HG03175 (cell line): ENCODE measurements around the gene TRIM9.
A peak's percentile ranks its signal among the peaks of the same experiment; 100 is the strongest.
"Not testable (repeated sequence)": the region's sequence is repeated elsewhere in the genome, so short reads cannot be mapped to it uniquely, and the experiment has no call there.

Experiments used
- ATAC-seq: cut with Tn5 transposase; IDR thresholded peaks from one replicate; pipeline ENCODE4 v1.9.1; 2021; ENCODE audit warnings: mild to moderate bottlenecking, moderate library complexity; ENCODE audit not compliant: unreplicated experiment

Gene TRIM9

GRCh38 chr14:50967790-50968189 is 127.1 kb downstream of the TRIM9 start:
- no peak for ATAC-seq

GRCh38 chr14:50967103-50967502 is 127.8 kb downstream of the TRIM9 start:
- no peak for ATAC-seq

DNA sequence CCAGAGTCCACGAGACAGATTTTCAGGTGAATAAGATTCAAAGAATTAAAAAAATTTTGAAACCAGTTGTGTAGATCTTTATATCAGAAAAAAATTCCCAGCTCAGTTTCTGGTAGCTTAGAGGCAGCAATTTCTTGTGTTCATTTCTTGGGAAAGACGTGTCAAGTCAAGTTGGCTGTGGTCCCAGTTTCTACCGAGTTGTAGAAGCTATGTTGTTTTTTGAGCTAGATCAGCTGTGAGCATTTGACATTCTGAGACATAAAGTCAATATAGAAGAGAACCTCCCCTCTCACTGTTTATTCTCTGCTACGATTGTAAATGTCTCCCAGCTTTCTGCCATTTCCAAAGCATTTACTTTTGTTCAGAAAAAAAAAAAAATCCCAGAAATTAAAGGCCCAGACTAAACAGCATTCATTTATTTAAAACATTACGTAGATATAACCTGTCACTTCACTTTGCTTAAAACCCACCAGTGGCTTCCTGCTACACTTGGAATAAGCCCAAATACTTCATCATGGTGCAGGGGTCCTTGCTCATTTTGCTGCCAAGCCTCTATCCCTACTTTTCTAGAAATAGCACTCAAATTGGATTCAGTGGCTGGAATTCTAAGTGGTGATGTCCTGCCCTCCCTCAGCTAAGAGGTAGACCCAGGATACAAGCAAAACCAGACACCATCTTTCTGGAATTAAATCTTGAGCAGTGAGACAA is 130.1 kb downstream of the TRIM9 start:
- no peak for ATAC-seq

DNA sequence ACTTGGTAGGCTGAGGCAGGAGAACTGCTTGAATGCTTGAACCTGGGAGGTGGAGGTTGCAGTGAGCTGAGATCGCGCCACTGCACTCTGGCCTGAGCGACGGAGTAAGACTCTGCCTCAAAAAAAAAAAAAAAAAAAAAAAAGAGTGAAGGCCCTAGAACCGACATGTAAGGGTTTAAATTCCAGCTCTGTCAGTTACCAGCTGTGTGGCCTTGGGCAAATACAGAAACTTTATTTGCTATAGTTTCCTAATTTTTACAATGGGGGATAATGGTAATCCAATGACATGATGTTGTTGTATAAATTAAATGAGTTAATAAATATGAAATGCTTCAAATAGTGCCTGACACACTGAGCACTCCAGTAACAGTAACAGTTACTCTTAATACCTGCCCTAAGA is 131.0 kb downstream of the TRIM9 start:
- ATAC-seq, result no peak

- no peak for ATAC-seq
Observed at GRCh38 chr14:50961605-50962221, 133.2 kb downstream of the TRIM9 start.

GRCh38 chr14:50957296-50957695 is 137.6 kb downstream of the TRIM9 start:
- no peak for ATAC-seq

- not testable (repeated sequence) for ATAC-seq
Observed at GRCh38 chr14:50956421-50956820, 138.5 kb downstream of the TRIM9 start.

GRCh38 chr14:50955373-50956043 is 139.4 kb downstream of the TRIM9 start:
- ATAC-seq, result no peak

- ATAC-seq, result peak; percentile 45
Observed at GRCh38 chr14:50954811-50955372, 140.0 kb downstream of the TRIM9 start.

DNA sequence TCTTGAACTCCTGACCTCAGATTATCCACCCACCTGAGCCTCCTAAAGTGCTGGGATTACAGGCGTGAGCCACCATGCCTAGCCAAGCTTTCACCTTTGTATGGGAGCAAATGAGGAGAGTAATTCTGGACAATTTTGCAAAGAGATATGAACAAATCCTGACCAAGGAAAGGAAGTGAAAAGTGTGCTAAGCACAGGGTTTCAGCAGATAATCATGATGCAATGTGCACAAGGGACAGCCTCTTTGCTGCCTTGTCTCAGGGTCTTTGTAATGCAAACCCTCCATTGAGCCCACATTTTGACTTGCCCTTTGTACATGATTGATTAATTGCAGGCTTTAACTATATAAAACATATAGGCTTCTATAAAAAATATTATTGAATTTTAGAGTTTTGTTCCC is 141.4 kb downstream of the TRIM9 start:
- no peak for ATAC-seq

- no peak for ATAC-seq
Observed at GRCh38 chr14:50951032-50951431, 143.9 kb downstream of the TRIM9 start.

- no peak for ATAC-seq
Observed at GRCh38 chr14:50948205-50948604, 146.7 kb downstream of the TRIM9 start.

GRCh38 chr14:50947446-50947845 is 147.5 kb downstream of the TRIM9 start:
- no peak for ATAC-seq

DNA sequence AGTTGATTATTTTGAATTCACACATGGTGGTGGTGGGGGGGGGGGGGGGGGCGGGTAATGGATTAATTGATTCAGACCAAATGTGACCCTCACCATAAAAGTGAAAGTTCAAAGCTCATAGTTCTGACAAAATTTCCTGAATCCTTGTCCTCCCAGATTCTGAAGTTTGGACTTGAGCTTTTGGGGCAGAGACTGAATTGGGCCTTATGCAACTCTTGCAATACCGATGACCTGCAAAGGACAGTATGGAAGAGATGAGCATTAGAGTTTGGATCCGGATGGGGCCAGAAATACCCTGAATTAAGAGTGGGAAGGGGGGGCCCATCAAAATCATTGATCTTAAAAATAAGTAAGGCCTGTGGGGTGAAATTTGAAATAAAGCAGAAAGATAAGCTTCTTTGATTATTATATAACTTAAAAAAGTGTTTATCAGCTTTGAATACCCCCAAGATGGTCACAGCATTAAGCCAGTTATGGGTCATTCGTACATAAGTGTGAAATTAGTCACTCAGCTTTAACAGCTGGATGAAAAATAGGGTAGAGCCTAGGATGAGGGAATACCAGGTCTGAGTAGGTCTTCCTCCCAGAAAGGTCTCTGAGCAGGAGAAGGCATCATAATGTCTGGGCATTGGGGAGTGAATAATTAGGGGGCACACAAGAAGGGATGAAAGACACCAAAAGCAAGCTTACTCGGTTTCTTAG is 148.5 kb downstream of the TRIM9 start:
- ATAC-seq, result no peak

DNA sequence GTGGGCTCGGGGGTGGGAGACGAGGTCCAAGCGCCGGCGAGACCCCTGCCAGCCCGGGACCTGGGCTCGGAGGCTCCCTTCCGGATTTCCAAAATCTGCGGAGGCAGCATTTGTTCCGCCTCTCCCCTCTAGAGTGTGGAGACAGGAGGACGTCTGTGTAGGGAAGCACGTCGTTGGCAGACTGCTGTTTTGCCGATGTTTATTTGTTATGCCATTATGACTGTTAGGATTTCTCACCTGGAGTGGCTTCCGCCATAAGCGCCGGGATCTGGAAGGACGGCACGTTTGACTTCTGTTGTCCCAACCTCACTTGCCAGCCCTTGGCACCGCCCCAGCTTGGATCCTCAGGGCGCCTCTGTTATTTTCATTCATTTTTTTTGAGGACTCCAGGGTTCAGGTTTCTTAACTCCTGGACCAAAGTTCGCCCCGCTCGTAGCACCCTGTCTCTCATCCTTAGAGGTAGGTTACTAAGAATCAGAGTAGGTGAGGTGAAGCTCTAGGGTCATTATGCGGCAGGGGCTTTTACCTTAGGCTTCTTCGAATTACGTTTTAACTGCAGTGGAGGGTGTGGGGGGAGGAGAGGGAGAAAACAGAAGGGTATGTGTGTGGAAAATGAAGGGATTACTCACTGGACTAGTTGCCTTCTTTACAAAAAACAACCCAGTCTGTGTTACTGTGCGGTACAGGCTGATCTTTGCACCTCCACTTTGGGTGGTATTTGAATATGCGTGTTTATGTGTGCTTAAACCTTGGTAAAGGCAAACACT is 150.1 kb downstream of the TRIM9 start:
- no peak for ATAC-seq

DNA sequence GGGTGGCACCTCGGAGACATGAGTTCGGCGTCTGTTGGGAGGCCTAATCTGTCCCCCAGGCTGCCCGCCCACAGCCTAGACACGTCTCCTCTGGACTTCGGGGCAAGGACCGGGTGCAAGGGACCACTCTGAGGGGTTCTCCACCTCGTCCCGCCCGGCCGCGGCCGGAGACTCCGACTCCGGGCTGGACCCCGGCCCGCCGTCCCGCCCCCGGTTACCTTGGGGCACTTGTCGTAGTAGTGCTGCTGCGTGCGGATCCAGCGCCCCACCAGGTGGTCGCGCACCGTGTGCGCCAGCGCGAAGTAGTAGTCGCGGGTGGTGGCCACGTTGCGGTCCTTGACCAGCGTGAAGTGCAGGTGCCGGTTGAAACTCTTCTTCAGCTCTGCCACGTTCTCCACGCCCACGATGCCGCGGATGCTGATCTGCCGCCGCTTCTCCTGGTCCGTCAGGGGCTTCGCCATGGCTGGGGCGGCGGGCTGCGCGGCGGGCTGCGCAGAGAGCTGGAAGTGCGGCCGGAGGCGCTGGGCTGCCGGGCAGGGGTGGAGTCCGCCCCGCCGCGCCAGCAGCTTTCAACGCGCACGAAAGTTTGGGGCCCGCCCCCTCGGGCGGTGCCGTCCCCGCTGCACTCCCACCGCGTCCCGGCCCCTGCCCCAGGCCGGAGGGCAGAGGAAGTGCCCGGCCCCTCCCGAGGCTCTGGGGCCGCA is 150.8 kb downstream of the TRIM9 start, which contains the start of gene PYGL:
Gene PYGL, minus strand, starts transcription at position 541 of the 704 bp plus-strand sequence. Its CDS starts 80 bp downstream, at position 461.
- ATAC-seq, result no peak

- ATAC-seq, result no peak
Observed at GRCh38 chr14:50943261-50943942, 151.5 kb downstream of the TRIM9 start.

- ATAC-seq, result not testable (repeated sequence)
Observed at GRCh38 chr14:50941638-50942037, 153.3 kb downstream of the TRIM9 start.

- no peak for ATAC-seq
Observed at GRCh38 chr14:50941151-50941550, 153.8 kb downstream of the TRIM9 start.
